Uterus (tissue), 4 donors: ENCODE measurements around the gene S100Z. TPM values are rescaled to one million over a fixed set of nuclear protein-coding genes. Genes with fewer than 3 reads are reported as not detected.
A peak's percentile ranks its signal among the peaks of the same experiment; 100 is the strongest.

Experiments
- DNase-seq, 2 donors: peaks; one replicate each; pipeline ENCODE4 v3.0.0-alpha.2; 2019 to 2020
- H3K27ac ChIP-seq, 2 donors: fragments of 200-600 bp; sonication (generic); 1 replicate in 1 of 2; 2 replicates in 1 of 2; pipeline ENCODE4 v1.5.1; 2016 to 2018
- H3K27me3 ChIP-seq, 2 donors: fragments of 200-600 bp; sonication (generic); one replicate each; pipeline ENCODE4 v1.5.1; 2018 to 2019; ENCODE audit warnings: control low read depth in 1 of 2
- H3K36me3 ChIP-seq, 2 donors: fragments of 200-600 bp; sonication (generic); one replicate each; pipeline ENCODE4 v1.5.1; 2019; ENCODE audit warnings: control low read depth in 1 of 2
- H3K4me1 ChIP-seq, 2 donors: fragments of 200-600 bp; sonication (generic); one replicate each; pipeline ENCODE4 v1.5.1; 2018 to 2019; ENCODE audit warnings: control low read depth in 1 of 2
- H3K4me3 ChIP-seq, 2 donors: fragments of 200-600 bp; sonication (generic); 1 replicate in 1 of 2; 2 replicates in 1 of 2; pipeline ENCODE4 v1.5.1; 2018 to 2019; ENCODE audit warnings: mild to moderate bottlenecking in 1 of 2
- H3K9me3 ChIP-seq, 2 donors: fragments of 200-600 bp; sonication (generic); one replicate each; pipeline ENCODE4 v1.5.1; 2019; ENCODE audit warnings: control low read depth in 1 of 2
- POLR2A ChIP-seq, 2 donors: fragments of 450-650 bp; IDR thresholded peaks; one replicate each; pipeline ENCODE4 v1.6.1; 2016; ENCODE audit warnings: antibody characterized with exemption in 2 of 2, mild to moderate bottlenecking in 1 of 2, moderate library complexity in 1 of 2
- intact Hi-C: fragments of 100-400 bp; cut with DNase I; formaldehyde crosslinking; loops from one replicate; pipeline ENCODE4 v1.15.1; 2023; ENCODE audit warnings: low total_unique reads
- total RNA-seq, 4 donors: library from RNA; depleted of rRNA in 3 of 4; stranded (reverse); fragments of >200 nt in 3 of 4; gene quantifications; one replicate each; pipeline versions ENCODE4 v1.1.0 to v1.2.4, GENCODE V29; 2014 to 2023
- TF ChIP-seq, protein P1 (sequence below), 4 experiments: fragments of 200-600 bp in 2 of 4; fragments of 450-650 bp in 2 of 4; sonication (generic) in 2 of 4; IDR thresholded peaks; one replicate each; pipeline ENCODE4 v1.5.1; 2016 to 2019; ENCODE audit warnings: antibody characterized with exemption in 4 of 4, mild to moderate bottlenecking in 2 of 4, moderate library complexity in 1 of 4
- donor health status: DM: yes; HTN: yes; CAD: no.

The S100Z gene
- total RNA-seq, 4 donors from 2014 or later: 0.35 TPM; not detected in 3

DNA sequence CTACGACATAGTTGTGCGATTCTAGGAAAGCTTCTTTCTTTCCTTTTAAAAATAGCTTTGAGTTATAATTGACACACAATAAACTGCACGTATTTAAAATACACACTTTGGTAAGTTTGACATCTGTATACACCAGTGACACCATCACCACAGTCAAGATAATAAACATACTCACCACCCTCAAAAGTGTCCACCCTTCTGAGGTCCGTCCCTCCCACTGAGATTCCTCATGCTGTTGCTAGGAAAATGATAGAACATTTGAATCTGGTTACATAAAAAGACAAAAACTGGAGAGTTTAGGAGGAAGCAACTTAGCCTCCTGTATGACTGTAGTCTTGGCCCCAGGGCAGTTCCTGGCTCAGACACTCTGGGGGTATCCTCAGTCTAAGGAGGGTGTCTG lies 17.2 kb downstream of the S100Z start:
- no peak for DNase-seq
- TF ChIP-seq, protein P1, sequence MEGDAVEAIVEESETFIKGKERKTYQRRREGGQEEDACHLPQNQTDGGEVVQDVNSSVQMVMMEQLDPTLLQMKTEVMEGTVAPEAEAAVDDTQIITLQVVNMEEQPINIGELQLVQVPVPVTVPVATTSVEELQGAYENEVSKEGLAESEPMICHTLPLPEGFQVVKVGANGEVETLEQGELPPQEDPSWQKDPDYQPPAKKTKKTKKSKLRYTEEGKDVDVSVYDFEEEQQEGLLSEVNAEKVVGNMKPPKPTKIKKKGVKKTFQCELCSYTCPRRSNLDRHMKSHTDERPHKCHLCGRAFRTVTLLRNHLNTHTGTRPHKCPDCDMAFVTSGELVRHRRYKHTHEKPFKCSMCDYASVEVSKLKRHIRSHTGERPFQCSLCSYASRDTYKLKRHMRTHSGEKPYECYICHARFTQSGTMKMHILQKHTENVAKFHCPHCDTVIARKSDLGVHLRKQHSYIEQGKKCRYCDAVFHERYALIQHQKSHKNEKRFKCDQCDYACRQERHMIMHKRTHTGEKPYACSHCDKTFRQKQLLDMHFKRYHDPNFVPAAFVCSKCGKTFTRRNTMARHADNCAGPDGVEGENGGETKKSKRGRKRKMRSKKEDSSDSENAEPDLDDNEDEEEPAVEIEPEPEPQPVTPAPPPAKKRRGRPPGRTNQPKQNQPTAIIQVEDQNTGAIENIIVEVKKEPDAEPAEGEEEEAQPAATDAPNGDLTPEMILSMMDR (IDR thresholded peaks at IDR 0.05): no peak
- TF ChIP-seq POLR2A (IDR thresholded peaks at IDR 0.05): no peak
- H3K4me3 ChIP-seq: no peak overlapping the region
- H3K4me1 ChIP-seq: no peaks in the 10 kb centered on the region
- H3K27ac ChIP-seq: no peak overlapping the region
- H3K9me3 ChIP-seq: no peaks in the 10 kb centered on the region
- H3K27me3 ChIP-seq: no peaks in the 10 kb centered on the region
- intact Hi-C loops: no loop called here
- H3K36me3 ChIP-seq: no peaks in the 10 kb centered on the region

DNA sequence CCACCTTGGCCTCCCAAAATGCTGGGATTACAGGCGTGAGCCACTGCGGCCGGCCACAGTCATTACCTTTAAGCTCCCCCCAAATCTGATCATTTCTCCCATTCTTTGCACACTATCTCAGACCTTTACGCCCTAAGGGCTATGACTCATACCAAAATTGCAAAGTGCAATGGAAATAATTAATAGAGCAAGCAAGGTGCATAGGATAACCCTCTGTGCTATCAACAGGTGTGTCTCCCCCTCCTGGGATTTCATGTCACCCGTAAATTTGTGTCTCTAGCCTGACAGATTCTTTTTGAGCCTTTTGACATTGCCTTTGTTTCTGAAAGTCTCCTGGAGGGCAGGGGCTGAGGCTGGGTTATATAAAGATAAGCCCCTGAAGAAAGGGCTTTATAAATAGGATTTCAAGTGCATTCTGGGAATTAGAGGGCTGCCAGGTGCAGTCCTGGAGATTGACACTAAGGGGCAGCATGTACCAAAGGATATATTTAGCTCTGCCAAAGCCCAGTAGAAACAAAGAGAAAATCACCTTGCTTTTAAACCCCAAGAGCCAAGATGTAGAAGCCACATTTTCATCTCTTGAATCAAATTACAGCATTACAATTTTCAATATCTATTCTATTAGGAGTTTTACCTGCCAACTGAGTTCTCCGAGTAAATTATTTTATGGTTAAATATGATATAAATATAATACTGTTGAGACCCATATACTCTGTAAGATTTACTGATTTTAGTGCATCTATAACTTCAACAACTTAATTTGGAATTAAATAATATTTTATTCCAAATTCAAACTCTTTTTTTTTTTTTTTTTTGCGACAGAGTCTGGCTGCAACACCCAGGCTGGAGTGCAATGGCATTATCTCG lies 18.2 kb downstream of the S100Z start:
- intact Hi-C loops: no loop called here
- H3K9me3 ChIP-seq: no peaks in the 10 kb centered on the region
- DNase-seq: peak; percentile 20 to 28
- H3K27me3 ChIP-seq: no peaks in the 10 kb centered on the region
- H3K36me3 ChIP-seq: no peaks in the 10 kb centered on the region
- no peak overlapping the region for H3K27ac ChIP-seq
- TF ChIP-seq, protein P1 (IDR thresholded peaks at IDR 0.05): peak; percentile 38 to 61 (median 59)
- no peak for TF ChIP-seq POLR2A (IDR thresholded peaks at IDR 0.05)
- H3K4me3 ChIP-seq: no peak overlapping the region
- no peaks in the 10 kb centered on the region for H3K4me1 ChIP-seq

DNA sequence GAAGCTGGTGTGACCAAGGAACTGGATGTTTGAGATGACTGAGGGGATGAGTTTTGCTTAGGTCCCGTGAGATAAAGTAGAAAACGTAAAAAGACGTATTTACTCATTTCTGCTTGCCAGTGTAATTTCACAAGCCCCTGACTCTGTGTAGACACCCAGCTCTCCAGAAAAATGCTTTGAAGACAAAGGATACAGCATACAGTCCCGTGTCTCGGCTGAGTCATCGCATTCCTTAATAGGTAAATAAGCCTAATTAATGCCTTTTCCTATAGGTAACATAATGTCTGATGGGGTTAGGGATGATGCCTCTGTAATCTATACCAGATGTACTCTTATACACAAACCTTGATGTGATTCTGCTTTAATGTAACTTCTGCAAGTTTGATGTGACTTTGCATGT lies 20.2 kb downstream of the S100Z start:
- Histone ChIP-seq H3K27ac (no peak overlapping the region), H3K4me1 (no peaks in the 10 kb centered on the region), H3K4me3 (no peak overlapping the region), H3K36me3 (no peaks in the 10 kb centered on the region), H3K27me3 (no peaks in the 10 kb centered on the region), H3K9me3 (no peaks in the 10 kb centered on the region)
- no peak for DNase-seq
- intact Hi-C loops: no loop called here
- no peak for TF ChIP-seq POLR2A (IDR thresholded peaks at IDR 0.05)
- TF ChIP-seq, protein P1 (IDR thresholded peaks at IDR 0.05): no peak

DNA sequence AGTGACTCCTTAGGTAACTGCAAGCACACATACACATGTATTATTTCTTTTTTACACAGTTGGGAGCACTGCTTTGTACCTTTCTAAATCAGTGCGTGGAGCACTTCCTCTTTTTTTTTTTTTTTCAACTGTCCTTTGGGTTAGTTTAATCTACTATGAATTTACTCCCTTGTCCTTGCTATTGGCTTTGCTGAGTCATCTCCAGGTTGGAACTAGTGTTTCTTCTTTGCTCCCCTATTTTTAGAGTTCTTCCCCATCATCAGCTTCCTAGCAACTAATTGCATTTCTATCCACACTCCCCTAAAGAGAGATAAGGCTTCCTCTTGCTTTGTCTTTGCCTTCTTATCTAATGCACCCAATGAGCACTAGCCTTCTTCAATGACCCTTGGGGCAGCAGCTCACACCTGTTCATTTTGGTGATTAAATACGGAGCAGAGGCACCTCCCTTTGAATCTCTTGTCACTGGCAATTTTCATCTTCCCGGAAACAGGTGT lies 24.3 kb downstream of the S100Z start:
- Histone ChIP-seq H3K36me3 (no peaks in the 10 kb centered on the region), H3K9me3 (no peaks in the 10 kb centered on the region), H3K4me1 (no peaks in the 10 kb centered on the region), H3K27me3 (no peaks in the 10 kb centered on the region), H3K27ac (no peak overlapping the region), H3K4me3 (no peak overlapping the region)
- DNase-seq: no peak
- intact Hi-C loops: no loop called here
- TF ChIP-seq, protein P1 (IDR thresholded peaks at IDR 0.05): no peak
- no peak for TF ChIP-seq POLR2A (IDR thresholded peaks at IDR 0.05)

DNA sequence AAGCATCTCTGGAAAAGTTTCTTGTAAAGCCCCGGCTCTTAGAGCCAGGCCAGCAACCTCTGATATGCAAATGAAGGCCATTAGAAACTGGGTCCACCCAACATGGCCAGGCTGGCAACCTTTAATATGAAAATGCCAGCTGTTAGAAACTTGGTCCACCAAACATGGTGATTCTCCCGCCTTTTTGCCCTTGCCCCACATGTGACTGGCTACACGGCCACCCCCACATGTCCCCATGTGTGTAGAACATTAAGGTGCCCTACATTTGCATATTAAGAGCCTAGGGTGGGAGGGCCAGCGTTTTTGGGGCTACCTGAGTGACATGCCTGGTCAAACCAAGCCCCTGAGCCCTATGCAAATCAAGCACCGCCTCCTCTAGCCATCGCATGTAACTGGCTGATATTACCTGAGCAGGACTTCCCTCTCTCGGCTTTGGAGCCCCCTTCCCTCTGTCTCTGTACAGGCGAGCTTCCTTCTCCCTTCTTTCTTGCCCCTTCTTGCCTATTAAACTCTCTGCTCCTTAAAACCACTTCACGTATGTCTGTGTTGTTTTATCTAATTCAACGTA lies 39.0 kb downstream of the S100Z start:
- H3K27me3 ChIP-seq: no peaks in the 10 kb centered on the region
- intact Hi-C loops: no loop called here
- H3K4me3 ChIP-seq: no peak overlapping the region
- no peak for TF ChIP-seq POLR2A (IDR thresholded peaks at IDR 0.05)
- TF ChIP-seq, protein P1 (IDR thresholded peaks at IDR 0.05): no peak
- DNase-seq: no peak
- no peaks in the 10 kb centered on the region for H3K36me3 ChIP-seq
- no peak overlapping the region for H3K27ac ChIP-seq
- no peaks in the 10 kb centered on the region for H3K4me1 ChIP-seq
- H3K9me3 ChIP-seq: no peaks in the 10 kb centered on the region
